GM18907 (cell line): ENCODE data around the gene PPARG.
"Not testable (repeated sequence)": the region's sequence is repeated elsewhere in the genome, so short reads cannot be mapped to it uniquely, and the experiment has no call there.

ENCODE experiments used
- ATAC-seq: cut with Tn5 transposase; IDR thresholded peaks from one replicate; pipeline ENCODE4 v1.9.1; 2021; ENCODE audit warnings: mild to moderate bottlenecking, moderate library complexity; ENCODE audit not compliant: unreplicated experiment

The PPARG gene

DNA sequence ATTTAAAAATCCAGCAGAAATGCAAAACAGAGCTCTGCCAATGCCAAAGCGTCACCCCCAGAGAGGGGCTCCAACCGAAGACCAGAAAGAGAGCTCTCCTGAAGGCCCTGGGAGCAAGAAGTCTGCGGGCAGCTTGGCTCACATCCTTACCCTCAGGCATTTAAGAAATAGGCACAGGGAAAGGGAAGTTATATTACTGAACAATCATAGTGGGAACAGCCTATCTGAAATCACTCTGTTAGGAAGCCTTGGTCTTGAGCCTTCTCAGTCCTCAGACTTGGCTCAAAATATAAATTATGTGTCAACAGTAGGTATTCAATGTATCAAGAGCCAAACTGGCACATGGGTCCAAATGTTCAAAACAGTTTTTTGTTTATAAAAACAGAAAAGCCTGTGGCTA lies 10.3 kb upstream of the PPARG start:
- ATAC-seq, result no peak

DNA sequence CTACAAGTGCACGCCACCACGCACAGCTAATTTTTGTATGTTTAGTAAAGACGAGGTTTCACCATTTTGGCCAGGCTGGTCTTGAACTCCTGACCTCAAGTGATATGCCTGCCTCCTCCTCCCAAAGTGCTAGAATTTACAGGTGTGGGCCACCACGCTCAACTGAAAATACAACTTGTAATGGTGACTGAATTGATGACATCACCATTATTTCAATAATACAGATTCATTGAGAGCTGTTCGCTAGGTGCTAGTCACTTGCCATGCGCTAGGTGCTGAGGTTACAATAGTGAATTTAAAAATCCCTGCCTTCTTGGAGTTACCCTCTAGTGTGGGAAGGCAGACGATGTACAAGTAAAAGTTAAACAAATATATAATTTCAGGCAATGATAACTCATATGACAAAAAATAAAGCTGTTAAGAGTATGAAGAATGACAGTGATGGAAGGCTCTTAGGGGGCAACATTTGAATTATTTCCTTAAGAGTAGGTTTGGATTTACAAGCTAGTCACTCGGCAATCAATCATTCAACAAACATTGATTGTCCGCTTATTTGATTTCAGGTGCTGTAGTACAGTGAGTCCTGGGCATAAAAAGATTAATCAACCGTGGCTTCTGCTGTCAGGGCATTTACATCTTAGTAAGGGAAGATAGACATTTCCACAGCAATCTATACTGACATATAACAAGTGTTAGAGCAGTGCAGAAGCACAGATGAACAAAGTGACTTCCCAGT lies 9.1 kb upstream of the PPARG start:
- ATAC-seq, result no peak

DNA sequence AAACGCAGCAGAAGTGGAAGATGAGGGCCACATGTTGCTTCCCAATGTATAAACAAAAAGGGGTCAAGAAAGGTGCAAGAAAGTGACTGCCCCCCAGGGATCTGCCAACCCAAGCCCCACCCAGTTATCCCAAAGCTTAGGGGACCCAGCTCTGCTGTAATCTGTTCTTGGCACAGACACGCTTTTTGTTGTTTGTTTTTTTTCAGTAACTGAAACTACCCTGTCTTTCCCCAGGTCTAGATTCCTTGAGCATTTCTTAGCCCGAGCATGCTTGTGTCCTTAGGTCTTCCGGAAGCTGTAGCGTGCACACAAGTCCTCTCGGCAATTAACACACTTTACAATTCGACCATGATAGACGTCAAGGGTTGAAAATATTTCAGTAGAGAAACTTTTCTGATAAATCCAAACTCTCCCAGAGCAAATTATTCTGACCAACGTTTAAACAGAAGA lies 8.5 kb upstream of the PPARG start:
- ATAC-seq, result no peak

DNA sequence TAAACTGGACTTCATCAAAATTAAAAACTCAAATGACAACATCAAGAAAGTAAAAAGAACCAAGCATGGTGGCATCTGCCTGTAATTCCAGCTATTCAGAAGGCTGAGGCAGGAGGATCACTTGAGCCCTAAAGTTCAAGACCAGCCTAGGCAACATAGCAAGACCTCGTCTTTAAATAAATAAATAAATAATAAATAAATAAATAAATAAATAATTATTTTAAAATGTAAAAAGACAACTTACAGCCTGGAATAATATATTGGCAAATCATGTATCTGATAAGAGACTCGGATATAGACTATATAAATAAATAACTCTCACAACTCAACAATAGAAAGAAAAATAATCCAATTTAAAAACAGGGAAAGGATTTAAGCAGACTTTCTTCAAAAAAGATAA lies 4.3 kb upstream of the PPARG start:
- ATAC-seq, result no peak

DNA sequence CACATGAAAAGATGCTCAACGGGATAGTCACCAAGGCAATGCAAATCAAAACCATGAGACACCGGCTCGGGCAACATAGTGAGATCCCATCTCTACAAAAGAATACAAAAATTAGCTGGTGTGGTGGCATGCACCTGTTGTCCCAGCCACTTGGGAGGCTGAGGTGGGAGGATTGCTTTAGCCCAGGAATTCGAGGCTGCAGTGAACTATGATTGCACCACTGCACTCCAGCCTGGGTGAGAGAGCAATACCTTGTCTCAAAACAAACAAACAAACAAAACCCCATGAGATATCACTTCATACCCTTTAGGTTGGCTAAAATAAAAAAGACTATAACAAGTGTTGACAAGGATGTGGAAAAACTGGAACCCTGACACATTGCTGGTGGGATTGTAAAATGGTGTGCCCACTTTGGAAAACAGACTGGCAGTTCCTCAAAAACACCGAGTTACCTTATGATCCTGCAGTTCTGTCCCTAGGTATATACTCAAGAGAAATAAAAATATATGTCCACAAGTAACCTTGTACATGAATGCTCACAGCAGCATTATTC lies 3.8 kb upstream of the PPARG start:
- ATAC-seq, result no peak

DNA sequence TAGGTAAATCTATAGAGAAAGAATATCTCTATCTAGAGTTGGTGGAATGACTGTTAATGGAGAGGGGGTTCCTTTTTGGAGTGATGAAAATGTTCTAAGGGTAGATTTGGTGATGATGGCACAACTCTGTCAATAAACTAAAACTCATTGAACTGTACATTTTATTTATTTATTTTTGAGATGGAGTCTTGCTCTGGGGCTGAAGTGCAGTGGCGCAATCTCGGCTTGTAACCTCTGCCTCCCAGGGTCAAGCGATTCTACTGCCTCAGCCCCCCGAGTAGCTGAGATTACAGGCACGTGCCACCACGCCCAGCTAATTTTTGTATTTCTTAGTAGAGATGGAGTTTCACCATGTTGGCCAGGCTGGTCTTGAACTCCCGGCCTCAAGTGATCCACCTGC lies 3.1 kb upstream of the PPARG start:
- not testable (repeated sequence) for ATAC-seq

DNA sequence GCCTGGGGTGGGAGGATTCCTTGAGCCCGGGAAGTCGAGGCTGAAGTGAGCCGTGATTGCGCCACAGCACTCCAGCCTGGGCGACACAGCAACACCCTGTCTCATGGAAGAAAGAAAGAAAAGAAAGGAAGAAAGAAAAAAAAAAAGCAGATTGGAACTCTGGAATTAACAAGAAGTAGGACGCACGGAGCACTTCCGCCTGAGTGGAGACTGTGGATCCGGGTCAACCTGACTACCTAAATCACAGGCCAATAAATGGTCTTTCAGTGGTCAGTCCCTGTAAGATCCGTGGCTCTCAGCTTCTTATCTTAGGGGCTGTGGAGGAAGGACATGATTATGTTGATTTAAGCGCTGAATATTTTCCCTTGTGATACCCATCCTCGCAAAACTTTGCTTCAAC lies 2.4 kb upstream of the PPARG start:
- no peak for ATAC-seq

DNA sequence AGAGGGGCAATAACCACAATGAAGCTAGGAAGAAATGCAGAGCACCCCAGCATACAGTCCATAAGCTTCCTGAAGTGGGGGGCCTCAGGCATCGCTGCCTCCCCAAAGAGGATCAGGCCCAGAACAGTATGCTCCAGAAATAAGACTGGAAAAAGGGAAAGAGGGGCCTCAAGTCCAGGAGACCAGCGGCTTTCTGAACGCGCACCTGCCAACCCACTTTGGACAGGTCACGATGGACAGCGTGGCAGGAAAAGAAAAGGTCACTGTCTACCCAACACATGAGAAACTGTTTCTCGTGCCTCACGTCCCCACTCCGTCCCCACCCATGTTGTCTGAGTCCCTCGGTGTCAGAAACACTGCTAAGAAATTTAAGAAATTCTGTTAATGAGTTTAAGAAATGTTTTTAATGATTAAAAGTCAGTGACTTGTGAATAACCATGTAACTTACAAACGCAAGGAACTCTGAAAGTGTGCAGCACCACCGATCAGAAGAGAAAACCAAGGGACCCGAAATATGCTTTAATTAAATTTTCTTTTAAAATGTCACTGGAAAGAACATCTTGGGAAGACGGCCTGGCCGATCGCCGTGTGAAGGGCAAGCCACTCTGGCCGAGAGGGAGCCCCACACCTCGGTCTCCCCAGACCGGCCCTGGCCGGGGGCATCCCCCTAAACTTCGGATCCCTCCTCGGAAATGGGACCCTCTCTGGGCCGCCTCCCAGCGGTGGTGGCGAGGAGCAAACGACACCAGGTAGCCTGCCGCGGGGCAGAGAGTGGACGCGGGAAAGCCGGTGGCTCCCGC lies 1.7 kb upstream of the PPARG start:
- ATAC-seq, result no peak

DNA sequence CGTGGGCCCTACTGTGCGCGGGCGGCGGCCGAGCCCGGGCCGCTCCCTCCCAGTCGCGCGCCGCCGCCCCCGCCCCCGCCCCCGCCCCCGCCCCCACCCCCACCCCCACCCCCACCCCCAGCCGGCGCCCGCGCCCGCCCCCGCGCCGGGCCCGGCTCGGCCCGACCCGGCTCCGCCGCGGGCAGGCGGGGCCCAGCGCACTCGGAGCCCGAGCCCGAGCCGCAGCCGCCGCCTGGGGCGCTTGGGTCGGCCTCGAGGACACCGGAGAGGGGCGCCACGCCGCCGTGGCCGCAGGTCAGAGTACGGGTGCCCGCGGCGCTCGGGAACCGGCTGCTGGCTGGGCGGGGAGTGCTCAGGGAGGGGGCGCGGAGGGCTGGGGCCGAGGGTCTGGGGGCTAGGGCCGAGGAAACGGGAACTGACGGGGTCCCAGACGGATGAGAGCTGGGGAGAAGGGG lies 1.1 kb upstream of the PPARG start:
- ATAC-seq, result no peak

DNA sequence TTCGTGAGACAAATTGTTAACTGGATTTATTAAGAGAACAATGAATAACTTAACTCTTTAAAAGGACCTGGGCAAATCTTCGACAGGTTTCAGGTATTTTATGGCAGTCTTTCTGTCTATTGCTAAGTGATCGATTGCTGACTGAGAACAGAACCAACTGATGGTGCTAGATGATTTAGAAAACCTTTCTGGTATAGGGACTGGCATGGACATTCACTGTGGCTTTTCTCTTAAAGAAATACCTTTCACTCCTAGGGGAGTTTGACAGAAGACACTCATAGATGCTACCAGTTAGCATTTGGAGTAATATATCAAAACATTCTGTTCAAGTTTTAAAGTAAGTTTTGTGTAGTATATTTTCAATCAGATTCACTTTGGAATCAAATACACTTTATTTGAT lies 654 bp downstream of the PPARG start:
- no peak for ATAC-seq

DNA sequence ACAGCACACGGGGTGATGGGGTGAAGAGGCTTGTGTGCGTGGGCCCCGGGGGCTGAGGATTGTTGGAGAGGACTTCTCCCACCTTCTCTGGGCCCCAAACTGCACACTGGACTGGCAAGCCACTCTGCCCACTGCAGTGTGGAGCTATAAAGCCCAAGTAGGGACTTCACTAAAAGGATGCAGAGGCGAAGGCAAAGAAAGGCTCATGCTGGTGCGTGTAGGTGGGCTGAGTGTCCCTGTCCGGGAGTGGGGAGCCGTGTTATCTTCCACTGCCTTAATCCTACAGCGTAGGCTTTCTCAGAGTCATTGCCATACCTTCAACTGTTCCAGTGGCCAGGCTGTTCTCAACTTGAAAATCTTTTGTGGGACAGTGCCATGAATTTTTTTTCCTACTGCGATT lies 3.9 kb downstream of the PPARG start:
- ATAC-seq, result no peak

DNA sequence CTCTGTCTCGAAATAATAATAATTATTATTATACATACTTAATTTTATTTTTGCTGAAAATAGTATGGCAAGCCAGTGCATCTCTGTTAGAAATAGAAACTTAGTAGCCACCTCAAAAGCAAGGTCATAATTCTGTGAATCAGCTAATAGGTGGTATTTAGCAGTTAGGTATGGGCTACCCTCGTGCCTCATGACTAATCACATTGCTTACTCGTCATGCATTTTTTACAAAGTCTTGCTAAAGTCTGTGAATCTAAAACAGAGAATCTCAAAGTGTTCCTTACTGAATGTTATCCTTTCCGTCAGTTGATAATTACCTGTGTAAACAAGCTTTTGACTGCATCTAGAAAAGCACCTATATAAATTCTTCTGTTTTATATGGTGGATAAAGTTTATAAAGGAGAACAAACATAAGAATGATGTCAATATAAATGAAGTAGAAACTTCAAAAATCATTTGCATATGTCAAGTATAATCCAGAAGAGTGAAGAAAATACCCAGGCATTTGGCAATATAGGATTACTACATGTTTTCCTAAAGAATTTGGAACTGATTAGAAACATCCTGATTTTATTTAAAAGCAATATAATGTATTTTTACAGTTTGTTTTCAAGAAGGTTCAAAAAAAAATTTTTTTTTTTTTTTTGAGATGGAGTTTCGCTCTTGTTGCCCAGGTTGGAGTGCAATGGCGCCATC lies 6.2 kb downstream of the PPARG start:
- no peak for ATAC-seq

DNA sequence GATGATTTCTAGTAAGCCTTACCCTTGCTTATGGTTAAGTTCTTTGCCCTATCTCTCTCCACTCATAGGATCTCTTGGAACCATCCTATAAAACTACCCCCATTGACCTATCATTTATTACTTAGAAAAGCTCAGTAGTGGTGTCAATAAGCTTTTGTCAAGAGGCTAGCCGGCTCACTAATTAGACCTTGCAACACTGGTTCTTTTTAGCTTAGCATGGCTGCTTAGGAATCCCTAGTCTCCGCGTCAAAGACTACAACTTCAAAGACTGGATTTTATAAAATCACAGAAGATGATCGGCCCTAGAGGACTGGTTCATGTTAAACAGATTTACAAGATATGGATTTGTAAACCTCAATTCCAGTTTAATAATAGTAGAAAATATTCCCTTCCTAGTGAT lies 7.6 kb downstream of the PPARG start:
- ATAC-seq, result no peak

DNA sequence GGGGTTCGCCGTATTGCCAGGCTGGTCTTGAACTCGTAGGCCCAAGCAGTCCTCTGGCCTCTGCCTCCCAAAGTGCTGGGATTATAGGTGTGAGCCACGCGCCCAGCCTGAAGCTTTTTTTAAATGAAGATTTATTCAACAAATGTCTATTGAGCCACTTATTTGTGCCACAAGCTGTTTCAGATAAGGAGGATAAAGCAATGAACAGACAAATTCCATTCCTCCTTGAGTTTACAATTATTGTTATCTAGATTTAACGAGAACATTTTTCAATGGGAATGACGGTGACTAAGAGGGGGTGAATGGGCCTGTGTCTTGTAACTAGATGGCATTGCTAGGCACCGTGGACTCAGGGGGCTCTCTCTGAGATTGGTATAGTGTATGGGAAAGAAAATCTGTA lies 10.2 kb downstream of the PPARG start:
- no peak for ATAC-seq

DNA sequence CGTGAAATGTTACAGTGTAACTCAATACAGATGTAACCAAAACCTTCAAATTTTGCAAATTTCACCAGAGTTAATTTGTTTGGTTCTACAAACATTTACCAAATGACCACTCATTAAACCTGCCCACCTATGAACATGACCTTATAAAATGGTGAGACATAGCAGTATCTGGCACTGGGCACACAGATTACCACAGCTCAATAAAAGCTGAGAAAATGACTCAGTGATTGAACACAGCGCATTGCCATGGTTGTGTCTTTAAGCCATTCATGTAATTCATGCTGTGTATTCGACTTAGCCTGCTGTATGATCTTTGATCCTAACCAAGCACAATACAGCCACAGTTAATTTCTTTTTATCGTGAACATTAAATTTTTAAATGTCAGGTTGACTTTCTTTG lies 11.3 kb downstream of the PPARG start:
- ATAC-seq, result no peak

DNA sequence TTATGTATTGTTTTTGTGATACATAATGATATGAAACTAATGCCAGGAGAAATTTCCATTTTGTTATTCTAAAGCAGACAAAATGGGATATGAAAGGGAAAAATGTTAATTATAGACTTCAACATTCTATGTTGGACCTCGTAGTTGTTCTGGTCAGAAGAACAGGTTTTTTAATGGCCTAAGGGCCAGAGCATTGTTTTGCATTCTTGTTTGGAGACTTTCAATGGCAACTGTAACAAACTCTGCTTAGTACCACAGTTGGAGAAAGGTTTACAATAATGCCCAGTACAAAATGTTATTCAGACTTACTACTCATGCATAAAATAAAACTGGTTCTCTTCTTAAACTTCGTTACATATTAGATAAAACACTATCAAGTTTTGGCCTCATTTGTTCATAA lies 12.2 kb downstream of the PPARG start:
- ATAC-seq, result no peak

DNA sequence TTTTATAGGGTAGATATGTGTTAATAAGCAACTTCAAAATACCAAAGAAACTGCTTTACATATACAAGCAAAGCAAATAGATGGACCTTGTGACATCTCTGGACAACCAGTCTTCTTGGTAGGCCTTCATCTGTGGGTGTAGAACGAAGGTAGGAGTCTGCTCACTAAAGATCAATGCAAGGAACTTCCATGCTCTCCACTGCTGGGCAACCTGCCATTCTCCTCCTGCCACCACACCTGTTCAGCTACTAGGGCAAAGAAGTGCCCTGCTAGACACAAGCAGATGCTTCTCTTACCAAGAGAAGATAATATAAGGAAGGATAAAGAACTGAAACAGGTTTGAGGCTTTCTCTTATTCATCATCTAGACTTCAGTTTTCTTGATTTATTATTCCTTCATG lies 12.6 kb downstream of the PPARG start:
- ATAC-seq, result no peak

DNA sequence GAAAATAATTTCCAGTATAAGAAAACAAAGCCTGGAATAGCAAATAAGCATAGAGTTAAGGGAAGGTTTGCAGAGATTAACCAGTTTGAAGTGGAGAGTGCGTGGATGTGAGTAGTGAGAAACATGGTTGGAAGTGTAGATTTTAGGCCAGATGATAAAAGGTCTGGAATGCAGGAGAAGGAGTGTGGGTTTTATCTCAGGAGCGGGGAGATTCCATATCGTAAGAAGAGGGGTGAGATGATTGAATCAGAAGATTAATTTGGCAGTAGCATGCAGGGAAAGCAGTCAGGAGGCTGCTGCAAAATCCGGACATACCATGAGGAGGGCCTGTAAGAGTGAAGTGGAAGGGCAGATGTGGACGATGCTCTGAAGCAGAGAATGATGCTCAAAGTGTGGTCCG lies 13.7 kb downstream of the PPARG start:
- ATAC-seq, result no peak

DNA sequence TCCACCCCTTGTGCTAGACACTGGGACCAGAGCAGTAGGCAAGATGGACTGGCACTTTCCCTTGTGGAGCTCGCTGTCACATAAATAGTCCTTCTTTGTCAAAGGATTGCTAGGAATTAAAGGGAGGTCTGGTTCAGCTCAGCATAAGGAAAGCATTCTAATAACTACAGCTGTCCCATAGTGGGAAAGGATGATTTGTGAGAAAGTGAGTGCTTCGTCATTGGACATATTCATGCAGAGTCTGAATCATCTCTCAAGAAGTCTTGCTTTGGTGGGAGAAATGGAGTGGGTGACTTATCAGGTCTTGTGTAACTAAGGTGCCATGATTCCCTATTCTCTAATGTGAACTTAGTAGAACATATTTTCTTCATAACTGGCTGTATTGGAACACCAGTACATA lies 14.7 kb downstream of the PPARG start:
- ATAC-seq, result no peak

DNA sequence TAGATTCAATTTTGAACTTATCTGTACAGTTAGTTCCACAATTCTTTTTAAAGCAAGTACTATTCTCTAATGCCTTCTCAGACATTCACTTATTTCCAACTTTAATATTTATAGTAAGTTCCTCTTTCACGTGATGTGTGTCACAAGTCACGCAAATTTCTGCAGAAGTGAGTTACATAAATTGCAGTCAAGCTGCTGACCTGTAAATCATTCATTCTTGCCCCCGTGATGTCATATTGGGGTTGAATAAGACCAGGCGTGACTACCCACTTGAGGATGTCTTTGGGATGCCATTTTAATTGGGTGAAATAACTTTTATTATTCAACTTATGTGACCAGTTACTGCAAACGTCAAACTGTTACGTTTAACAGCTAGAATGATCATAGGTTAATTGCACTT lies 15.1 kb downstream of the PPARG start:
- ATAC-seq, result no peak

DNA sequence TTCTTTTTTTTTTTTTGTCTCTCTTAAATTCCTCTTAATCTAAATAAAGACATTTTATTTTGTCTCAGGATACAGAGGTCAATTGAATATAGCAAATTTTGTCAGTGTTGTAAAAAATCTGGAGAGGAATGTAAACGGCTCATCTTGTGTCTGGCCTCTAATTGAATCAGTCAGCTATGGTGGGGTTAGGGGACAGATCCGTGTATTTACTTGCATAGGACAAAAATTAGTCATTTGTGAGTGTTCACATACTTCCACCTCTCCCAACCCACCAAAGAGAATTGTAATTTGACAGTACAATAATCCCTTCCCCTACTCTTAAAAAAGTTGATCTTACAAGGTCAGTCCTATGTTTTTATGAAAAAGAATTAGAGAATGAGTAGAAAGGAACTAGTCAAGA lies 18.3 kb downstream of the PPARG start:
- ATAC-seq, result no peak

DNA sequence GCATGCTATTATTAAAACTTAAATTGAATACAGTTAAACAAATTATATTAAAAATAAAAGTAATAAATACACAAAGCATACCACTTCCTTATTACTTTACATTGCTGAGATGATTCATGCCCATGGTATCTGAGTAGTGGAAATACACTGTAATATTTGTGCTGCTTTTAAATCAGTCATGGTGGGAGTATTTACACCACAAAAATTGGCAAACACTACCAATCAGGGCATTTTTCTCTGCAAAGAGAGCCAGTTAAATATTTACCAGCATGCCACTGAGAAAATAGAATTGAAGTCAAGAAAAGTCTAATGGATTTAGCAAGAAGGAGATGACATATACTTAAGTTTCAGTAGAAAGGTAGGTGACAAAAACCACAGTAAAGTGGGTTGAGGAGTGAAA lies 19.6 kb downstream of the PPARG start:
- ATAC-seq, result no peak
